Activated T-helper 1 cell treated with anti-CD3 and anti-CD28 coated beads, Interleukin-12 subunit alpha, Interleukin-12 subunit beta, Interleukin-2, Interleukin-4 antibody, amounts not matched to agents 30 ng/mL and 10 ng/mL and 1 ng/mL, durations not matched to agents 14 hours and 24 hours and 36 hours (primary cell): ENCODE measurements around the gene DDOST. TPM values are rescaled to one million over a fixed set of nuclear protein-coding genes. Genes with fewer than 3 reads are reported as not detected.

ENCODE experiments used
- DNase-seq: peaks from one replicate; pipeline ENCODE4 v3.0.0; 2021; ENCODE audit warnings: low spot score
- H3K27ac Mint-ChIP-seq: one replicate; pipeline ENCODE4 v1.8.0; 2021; ENCODE audit warnings: mild to moderate bottlenecking, mixed read lengths
- H3K27me3 Mint-ChIP-seq: one replicate; pipeline ENCODE4 v1.8.0; 2022; ENCODE audit warnings: mild to moderate bottlenecking, moderate library complexity, mixed read lengths; ENCODE audit not compliant: insufficient read depth
- H3K36me3 Mint-ChIP-seq: one replicate; pipeline ENCODE4 v1.8.0; 2021; ENCODE audit warnings: low read depth, mixed read lengths
- H3K4me1 Mint-ChIP-seq: one replicate; pipeline ENCODE4 v1.8.0; 2021; ENCODE audit warnings: low read depth, mixed read lengths
- H3K4me3 Mint-ChIP-seq: one replicate; pipeline ENCODE4 v1.8.0; 2021; ENCODE audit warnings: mild to moderate bottlenecking, moderate library complexity, mixed read lengths
- H3K9me3 Mint-ChIP-seq: one replicate; pipeline ENCODE4 v1.8.0; 2021; ENCODE audit warnings: mixed read lengths
- intact Hi-C: fragments of 100-400 bp; cut with micrococcal nuclease; formaldehyde crosslinking; loops from one replicate; pipeline ENCODE4 v1.15.1; 2024
- total RNA-seq: library from RNA; stranded (reverse); gene quantifications from 2 replicates; pipeline ENCODE4 v1.2.3, GENCODE V29; 2022

DDOST gene
- total RNA-seq, 1 donor from 2014 or later: 174 TPM

DNA sequence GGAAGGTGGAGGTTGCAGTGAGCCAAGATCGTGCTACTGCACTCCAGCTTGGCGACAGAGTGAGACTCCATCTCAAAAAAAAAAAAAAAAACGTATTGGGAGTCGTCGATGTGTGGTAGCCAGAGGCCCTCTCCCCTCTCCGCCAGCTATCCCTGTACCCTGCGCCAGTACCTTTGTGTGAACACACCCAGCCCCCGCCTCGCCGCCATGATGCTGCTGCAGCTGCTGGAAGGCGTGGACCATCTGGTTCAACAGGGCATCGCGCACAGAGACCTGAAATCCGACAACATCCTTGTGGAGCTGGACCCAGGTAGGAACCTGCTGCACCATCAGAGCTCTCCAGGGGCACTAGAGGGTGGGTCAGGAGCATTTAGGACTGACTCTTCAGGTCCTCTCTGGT, 15.8 kb downstream of the DDOST start:
- H3K4me1 Mint-ChIP-seq: no peaks in the 10 kb centered on the region
- no peak for DNase-seq
- H3K36me3 Mint-ChIP-seq: peaks cover 7% of the 10 kb centered on the region
- H3K27ac Mint-ChIP-seq: no peak overlapping the region
- H3K4me3 Mint-ChIP-seq: no peak overlapping the region
- H3K27me3 Mint-ChIP-seq: no peaks in the 10 kb centered on the region
- intact Hi-C loops: loop anchor here (10.0 kb wide), 1 partner anchor 431 kb away; no protein-coding TSS in a partner anchor
- no peaks in the 10 kb centered on the region for H3K9me3 Mint-ChIP-seq

DNA sequence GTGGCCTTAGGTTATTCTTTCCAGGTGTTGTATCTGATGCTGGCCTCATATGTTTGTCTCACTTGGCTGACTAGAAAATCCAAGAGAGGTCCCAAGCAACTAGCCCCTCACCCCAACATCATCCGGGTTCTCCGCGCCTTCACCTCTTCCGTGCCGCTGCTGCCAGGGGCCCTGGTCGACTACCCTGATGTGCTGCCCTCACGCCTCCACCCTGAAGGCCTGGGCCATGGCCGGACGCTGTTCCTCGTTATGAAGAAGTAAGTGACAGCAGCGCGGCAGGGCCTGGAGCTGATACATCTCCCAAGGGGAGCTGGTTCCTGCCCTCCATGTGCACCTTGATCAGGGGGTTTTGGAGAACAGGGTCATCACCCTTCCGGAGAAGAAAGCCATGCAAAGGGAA, 16.8 kb downstream of the DDOST start:
- no peak for DNase-seq
- Mint-ChIP-seq H3K27ac (no peak overlapping the region), H3K4me3 (no peak overlapping the region)

DNA sequence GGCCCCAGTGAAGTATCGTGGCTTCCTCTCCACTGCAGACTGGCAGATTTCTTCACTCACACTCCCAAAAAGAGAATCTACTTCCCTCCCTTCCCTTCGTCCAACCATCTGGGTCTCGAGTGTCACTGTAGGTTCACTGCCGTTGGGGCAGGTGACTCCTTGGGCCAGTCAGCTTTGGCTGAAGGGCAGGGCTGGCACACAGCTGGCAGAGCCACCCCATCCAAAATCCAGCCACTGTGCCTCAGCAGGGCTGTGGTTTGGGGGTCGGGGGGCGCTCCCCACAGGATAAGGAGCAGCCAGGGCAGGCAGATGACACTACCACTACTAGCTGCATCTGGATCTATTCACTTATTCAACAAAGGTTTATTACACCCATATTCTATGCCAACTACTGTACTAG, 18.1 kb downstream of the DDOST start:
- Mint-ChIP-seq H3K27ac (no peak overlapping the region), H3K4me1 (no peaks in the 10 kb centered on the region), H3K4me3 (no peak overlapping the region), H3K9me3 (no peaks in the 10 kb centered on the region), H3K36me3 (no peaks in the 10 kb centered on the region), H3K27me3 (no peaks in the 10 kb centered on the region)
- intact Hi-C loops: loop anchor here (10.0 kb wide), 1 partner anchor 428 kb away; no protein-coding TSS in a partner anchor
- DNase-seq: no peak

More for the DNA sequence above, 16.8 kb downstream of the DDOST start:
- intact Hi-C loops: loop anchor here (10.0 kb wide), 1 partner anchor 430 kb away; no protein-coding TSS in a partner anchor
- H3K4me1 Mint-ChIP-seq: no peaks in the 10 kb centered on the region
- peaks cover 7% of the 10 kb centered on the region for H3K36me3 Mint-ChIP-seq
- H3K27me3 Mint-ChIP-seq: no peaks in the 10 kb centered on the region
- H3K9me3 Mint-ChIP-seq: no peaks in the 10 kb centered on the region

DNA sequence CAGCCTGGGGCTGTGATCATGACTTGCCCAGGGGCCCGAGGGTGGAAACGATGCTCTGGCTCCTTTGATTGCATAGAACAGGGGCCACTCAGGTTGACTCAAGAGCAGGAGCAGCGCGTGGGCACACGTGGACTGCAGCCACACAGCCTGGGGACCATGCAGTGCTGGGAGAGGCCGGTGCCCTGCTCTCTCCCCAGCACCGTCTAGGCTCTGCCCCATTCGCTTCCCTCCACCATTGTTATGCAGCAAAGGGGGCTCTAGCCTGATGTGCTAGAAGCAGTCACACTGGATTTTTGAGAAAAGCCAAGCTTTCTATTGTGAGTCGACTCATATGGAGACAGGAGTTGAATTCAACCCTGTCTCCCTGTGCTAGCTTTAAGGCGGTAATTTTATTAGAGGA, 19.2 kb downstream of the DDOST start:
- Mint-ChIP-seq H3K4me3 (no peak overlapping the region), H3K27ac (no peak overlapping the region), H3K4me1 (no peaks in the 10 kb centered on the region), H3K27me3 (no peaks in the 10 kb centered on the region), H3K9me3 (no peaks in the 10 kb centered on the region), H3K36me3 (no peaks in the 10 kb centered on the region)
- no peak for DNase-seq
- intact Hi-C loops: loop anchor here (2.0 to 10.0 kb wide), 2 partner anchors 19 to 427 kb away; partner anchors contain the start of gene DDOST

DNA sequence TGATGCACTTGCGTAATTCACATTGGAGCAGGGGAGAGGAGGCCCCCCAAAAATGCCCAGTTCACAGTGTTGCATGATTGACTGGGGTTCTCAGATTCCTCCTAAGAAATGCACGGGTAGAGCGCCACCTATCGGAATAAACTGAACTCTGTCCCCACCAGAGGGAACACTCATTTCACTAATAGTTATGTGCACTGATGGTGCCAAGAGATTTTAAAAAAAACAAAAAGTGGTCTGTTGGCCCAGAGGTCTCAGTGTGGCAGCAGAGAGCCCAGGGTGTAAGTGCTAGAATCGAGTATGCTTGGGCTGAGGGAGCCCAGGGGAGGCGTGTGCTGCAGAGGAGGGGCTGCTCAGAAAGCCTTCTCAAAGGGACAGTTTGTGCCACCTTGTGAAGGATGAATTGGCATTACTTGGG, 21.0 kb downstream of the DDOST start:
- Mint-ChIP-seq H3K36me3 (no peaks in the 10 kb centered on the region), H3K4me3 (no peak overlapping the region), H3K9me3 (no peaks in the 10 kb centered on the region), H3K27me3 (no peaks in the 10 kb centered on the region), H3K27ac (no peak overlapping the region), H3K4me1 (no peaks in the 10 kb centered on the region)
- intact Hi-C loops: loop anchor here (1.0 to 10.0 kb wide), 4 partner anchors 21 to 425 kb away; partner anchors contain the start of gene DDOST
- peak; percentile 45 for DNase-seq

DNA sequence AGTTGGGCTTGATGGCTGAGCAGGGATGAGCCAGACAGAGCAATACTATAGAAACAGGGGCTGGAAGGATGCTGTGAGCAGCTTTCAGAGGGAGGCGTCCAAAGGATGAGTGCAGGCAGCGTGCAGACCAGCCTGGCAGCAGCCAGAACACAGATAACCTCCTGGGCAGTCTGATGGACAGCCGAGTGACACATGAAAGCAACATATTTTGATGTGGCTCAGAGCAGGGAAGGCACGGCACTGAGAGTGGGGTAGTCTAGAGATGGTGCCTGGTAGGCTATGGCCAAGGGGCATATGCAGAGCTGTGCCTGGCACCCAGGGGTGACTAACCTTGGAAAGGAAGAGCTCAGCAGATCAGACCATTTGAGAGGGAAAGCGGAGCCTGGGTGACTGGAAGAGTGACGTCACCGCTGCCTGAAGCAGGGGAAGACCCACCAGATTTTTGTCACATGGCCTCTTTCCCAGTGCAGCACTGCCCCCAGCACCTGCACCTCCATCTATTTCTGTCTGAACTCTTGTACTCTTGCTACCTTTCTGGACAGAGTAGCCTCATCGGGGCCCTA, 24.3 kb downstream of the DDOST start:
- no peaks in the 10 kb centered on the region for H3K9me3 Mint-ChIP-seq
- no peak overlapping the region for H3K27ac Mint-ChIP-seq
- H3K36me3 Mint-ChIP-seq: no peaks in the 10 kb centered on the region
- peaks cover 10% of the 10 kb centered on the region for H3K4me1 Mint-ChIP-seq
- H3K4me3 Mint-ChIP-seq: no peak overlapping the region
- no peaks in the 10 kb centered on the region for H3K27me3 Mint-ChIP-seq
- DNase-seq: no peak
- intact Hi-C loops: no loop called here

DNA sequence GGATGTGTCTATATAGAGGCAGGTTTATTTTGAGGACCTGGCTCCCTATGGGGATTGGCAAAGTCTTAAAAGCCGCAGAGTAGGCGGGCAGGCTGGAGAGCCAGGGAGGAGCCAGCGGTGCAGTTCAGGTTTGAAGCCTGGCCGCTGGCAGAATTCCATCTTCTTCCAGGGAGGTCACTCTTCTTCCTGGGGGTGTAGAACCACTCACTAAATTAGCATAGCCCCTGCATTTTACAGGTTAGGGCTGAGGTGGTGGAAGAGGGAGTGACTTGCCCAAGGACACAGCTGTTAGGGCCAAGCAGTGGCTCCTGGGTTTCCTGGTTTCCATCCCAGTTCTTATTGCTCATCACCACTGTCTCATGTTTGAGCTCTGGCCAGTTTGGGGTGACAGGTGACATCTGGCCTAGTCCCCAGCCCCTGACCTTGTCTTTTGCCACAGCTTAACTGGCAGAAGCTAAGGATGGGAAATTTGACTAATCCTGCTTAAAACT, 26.5 kb downstream of the DDOST start:
- Mint-ChIP-seq H3K36me3 (no peaks in the 10 kb centered on the region), H3K4me3 (peak overlapping the region; percentile 83), H3K27ac (peak overlapping the region; percentile 48), H3K4me1 (peaks cover 10% of the 10 kb centered on the region), H3K27me3 (no peaks in the 10 kb centered on the region), H3K9me3 (no peaks in the 10 kb centered on the region)
- intact Hi-C loops: loop anchor here (1.0 kb wide), 2 partner anchors 59 to 126 kb away; partner anchors contain the start of gene MUL1
- DNase-seq: no peak

DNA sequence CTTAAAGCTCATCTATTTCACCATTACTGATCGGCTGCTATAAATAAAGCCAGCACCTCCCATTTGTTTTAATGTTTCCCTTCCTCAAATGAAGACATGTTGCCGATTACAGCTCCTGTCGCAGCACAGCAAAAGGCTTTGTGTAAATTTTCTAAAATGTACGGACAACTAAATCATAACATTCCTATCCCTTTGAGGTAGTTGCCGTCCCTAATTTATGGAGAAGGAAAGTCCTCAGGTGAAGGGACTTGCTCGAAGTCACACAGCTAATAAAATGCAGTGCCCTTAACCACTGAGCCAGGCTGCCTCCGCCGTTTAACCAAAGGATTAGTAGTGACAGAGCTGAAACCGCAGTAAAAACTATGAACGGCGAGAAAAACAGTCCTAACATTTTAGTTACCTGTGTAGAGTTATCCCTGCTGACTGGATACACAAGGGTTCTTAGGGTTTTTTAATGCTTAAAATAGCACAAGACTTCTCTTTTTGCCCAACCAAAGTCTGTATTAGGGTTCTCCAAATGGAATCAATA, 27.0 kb downstream of the DDOST start:
- H3K4me1 Mint-ChIP-seq: peaks cover 10% of the 10 kb centered on the region
- H3K9me3 Mint-ChIP-seq: no peaks in the 10 kb centered on the region
- intact Hi-C loops: loop anchor here (1.0 kb wide), 2 partner anchors 59 to 126 kb away; partner anchors contain the start of gene MUL1
- peak overlapping the region; percentile 48 for H3K27ac Mint-ChIP-seq
- no peaks in the 10 kb centered on the region for H3K36me3 Mint-ChIP-seq
- DNase-seq: no peak
- H3K27me3 Mint-ChIP-seq: no peaks in the 10 kb centered on the region
- H3K4me3 Mint-ChIP-seq: peak overlapping the region; percentile 83

DNA sequence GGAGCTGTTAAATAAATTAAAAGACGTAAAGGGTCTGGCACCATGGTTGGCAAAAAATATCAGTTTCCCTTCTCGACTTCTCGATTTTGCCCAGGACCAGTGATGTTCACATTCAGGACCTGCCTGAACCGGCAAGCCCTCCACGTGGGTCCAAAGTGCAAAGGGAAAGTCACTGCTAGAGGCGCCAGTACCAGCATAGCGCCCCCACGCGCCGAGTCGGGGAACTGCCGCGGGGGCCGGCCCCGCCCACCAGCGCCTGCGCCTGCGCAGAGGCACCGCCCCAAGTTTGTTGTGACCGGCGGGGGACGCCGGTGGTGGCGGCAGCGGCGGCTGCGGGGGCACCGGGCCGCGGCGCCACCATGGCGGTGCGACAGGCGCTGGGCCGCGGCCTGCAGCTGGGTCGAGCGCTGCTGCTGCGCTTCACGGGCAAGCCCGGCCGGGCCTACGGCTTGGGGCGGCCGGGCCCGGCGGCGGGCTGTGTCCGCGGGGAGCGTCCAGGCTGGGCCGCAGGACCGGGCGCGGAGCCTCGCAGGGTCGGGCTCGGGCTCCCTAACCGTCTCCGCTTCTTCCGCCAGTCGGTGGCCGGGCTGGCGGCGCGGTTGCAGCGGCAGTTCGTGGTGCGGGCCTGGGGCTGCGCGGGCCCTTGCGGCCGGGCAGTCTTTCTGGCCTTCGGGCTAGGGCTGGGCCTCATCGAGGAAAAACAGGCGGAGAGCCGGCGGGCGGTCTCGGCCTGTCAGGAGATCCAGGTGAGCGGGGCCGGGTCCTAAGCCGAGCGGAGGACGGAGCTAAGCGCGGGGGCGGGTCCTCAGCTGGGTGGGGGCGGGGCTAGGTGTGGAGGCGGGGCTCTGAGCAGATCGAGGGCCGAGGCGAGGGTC, 27.7 kb downstream of the DDOST start, which contains the start of gene PINK1:
Gene PINK1, plus strand, starts transcription at position 269 of the 875 bp plus-strand sequence. Its CDS starts 91 bp downstream, at position 360.
- Mint-ChIP-seq H3K27me3 (peaks cover 1% of the 10 kb centered on the region), H3K9me3 (no peaks in the 10 kb centered on the region), H3K27ac (peak within 1 kb of the TSS; percentile 48), H3K36me3 (no peaks in the 10 kb centered on the region), H3K4me1 (peaks cover 10% of the 10 kb centered on the region), H3K4me3 (peak within 1 kb of the TSS; percentile 83)
- intact Hi-C loops: loop anchor here (1.0 to 2.0 kb wide), 5 partner anchors 28 to 448 kb away; partner anchors contain the start of genes DDOST and MUL1
- DNase-seq: peak; percentile 85

DNA sequence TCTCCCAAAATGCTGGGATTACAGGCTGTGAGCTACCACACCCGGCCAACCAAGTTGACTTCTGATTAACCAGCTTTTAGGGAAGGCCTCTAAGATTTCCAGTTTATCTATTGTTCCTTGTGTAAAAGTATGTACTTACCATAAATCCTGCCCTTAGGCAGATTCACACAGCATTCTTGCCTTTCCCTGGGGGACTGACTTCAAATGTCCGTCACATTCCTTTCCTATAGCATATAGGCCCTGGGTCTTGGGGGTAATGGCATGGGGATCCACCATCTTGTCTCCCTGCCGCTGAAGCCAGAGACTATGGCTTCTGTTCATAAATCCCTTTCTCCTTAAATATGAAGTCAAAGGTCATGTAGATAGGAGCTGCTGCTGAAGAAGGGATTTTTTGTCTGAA, 28.8 kb downstream of the DDOST start:
- no peak for DNase-seq
- intact Hi-C loops: loop anchor here (2.0 kb wide), 1 partner anchor 110 kb away; no protein-coding TSS in a partner anchor
- peaks cover 7% of the 10 kb centered on the region for H3K27me3 Mint-ChIP-seq
- no peaks in the 10 kb centered on the region for H3K9me3 Mint-ChIP-seq
- H3K27ac Mint-ChIP-seq: no peak overlapping the region
- no peaks in the 10 kb centered on the region for H3K36me3 Mint-ChIP-seq
- peak overlapping the region; percentile 59 for H3K4me3 Mint-ChIP-seq
- peaks cover 10% of the 10 kb centered on the region for H3K4me1 Mint-ChIP-seq

DNA sequence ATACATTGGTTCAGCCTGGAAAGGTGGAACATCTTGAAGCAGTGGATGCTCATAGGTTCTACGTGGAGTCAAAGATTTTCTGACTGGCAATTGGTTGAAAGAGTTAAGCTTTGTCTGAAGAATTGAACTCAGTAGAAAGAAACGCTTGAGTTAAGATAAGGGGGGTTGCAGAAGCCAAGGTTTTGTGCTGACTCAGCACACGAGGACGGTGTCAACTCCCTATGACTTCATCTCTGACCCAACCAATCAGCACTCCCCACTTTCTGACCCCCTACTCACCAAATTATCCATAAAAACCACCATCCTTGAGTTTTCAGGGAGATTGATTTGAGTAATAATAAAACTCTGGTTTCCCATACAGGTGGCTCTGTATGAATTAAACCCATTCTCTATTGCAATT, 30.4 kb downstream of the DDOST start:
- Mint-ChIP-seq H3K36me3 (no peaks in the 10 kb centered on the region), H3K27ac (no peak overlapping the region), H3K4me1 (peaks cover 10% of the 10 kb centered on the region), H3K27me3 (peaks cover 12% of the 10 kb centered on the region), H3K4me3 (no peak overlapping the region), H3K9me3 (no peaks in the 10 kb centered on the region)
- DNase-seq: no peak
- intact Hi-C loops: no loop called here

DNA sequence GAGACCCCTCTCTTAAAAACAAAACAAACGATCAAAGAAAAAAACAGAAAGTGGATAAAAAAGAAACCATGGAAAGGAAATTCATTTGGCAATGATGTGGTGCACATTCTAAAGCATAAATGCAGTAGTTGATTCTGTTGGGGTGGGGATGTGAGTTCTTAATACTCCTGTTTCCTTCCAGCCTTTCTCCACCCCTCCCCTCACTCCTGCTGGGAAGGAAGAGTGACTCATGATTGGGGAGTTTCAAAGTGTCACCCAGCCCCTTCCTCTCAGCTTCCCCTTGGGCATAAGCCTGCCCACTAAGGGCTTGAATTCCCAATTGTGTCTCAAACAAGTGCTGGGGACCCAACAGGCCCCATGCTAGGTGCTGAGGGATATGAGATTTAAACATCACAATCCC, 34.6 kb downstream of the DDOST start:
- H3K27me3 Mint-ChIP-seq: peaks cover 14% of the 10 kb centered on the region
- H3K4me1 Mint-ChIP-seq: no peaks in the 10 kb centered on the region
- H3K36me3 Mint-ChIP-seq: no peaks in the 10 kb centered on the region
- no peak overlapping the region for H3K4me3 Mint-ChIP-seq
- no peak for DNase-seq
- no peak overlapping the region for H3K27ac Mint-ChIP-seq
- intact Hi-C loops: no loop called here
- H3K9me3 Mint-ChIP-seq: no peaks in the 10 kb centered on the region
